GM19463 (cell line): Measurements from ENCODE around the gene HES4.
A peak's percentile ranks its signal among the peaks of the same experiment; 100 is the strongest.

ENCODE experiments used
- ATAC-seq: cut with Tn5 transposase; IDR thresholded peaks from one replicate; pipeline ENCODE4 v1.9.1; 2021; ENCODE audit warnings: mild to moderate bottlenecking, moderate library complexity; ENCODE audit not compliant: unreplicated experiment

Gene HES4

DNA sequence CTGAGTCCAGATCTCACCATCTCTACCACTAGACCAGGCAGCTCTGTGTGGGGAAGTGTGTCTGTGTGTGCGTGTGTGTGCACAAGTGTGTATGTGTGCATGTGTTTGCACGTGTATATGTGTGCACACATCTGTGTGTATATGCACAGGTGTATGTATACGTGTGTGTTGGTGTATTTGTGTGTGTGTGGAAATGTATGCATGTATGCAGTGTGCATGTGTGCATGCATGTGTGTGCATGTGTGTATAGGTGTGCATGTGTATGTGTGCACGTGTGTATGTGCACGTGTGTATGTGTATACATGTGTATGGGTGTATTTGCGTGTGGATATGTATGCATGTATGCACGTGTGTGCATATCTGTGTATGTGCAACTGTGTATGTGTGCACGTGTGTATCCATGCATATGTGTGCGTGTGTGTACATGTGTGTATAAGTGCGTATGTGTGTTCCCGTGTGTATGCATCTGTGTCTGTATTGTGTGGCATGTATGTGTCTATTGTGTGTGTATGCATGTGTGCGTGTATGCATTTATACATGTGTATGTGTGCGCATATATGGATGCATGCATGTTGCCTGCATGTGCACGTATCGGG lies 30.5 kb downstream of the HES4 start:
- ATAC-seq: no peak

DNA sequence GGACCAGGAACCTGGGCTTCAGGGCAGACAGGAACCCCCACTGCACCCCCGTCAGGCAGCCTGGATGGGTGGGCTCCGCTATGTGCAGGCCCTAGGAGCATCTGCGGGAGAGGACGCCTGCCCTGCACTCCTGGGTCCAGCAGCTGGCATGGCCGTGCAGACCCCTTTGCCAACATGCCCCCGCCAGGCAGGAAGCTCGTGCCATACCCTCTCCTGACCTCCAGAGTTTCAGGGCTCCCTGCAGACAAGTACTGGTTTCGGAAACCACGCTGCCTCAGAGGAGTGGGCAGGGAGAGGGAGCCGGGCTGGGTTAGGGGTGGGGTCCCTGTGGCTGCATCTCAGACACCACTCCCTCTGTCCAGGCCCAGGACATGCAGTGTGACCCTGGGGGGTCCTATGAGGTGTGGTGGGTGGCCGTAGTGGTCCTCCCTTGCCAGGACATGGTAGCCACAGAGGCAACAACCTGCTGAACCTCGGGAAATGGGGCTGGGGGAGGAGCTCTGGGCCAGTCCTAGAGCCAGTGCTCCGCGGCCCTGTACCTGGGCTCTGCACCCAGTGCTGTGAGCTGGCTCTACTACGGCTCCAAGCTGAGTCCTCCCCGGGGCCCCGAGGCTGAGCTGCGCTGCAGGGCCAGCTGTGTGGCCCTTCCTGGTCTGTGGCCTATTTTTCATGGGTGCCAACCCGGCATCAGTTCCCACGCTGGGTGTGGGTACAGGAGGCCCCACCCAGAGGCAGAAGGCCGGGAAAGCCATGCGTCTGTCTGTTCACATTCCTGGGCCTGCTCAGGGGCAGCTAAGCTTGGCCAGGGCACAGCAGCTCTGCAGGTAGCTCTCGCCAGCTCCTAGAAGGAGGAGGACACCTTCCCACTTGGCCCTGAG lies 32.2 kb downstream of the HES4 start:
- ATAC-seq: no peak

DNA sequence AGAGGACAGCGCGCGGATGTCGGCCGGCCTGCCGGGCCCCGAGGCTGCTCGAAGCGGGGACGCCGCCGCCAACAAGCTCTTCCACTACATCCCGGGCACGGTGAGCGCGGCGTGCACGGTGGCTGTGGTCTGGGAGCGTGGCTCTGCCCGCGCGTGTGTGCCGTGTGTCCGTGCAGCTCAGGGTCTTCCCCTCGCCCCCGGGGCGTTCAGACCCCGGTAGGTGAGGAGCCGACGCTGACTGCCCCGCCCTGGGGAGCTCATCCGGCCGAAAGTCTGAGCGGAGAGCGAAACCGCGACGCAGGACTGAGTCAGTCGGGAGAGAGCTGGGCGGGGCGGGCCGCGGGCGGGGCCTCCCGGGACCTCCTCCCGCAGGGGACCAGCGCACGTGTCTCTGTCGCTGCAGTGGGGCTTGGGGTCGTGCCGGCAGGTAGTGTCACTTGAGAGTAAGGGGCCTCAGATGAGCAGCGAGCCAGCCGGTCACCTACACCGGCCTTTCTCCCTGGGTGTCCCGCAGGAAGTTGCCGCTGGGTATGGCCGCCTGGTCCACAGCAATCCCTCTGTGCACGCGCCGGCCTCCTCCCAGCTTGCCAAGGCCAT lies 33.1 kb downstream of the HES4 start:
- ATAC-seq: peak; percentile 81

DNA sequence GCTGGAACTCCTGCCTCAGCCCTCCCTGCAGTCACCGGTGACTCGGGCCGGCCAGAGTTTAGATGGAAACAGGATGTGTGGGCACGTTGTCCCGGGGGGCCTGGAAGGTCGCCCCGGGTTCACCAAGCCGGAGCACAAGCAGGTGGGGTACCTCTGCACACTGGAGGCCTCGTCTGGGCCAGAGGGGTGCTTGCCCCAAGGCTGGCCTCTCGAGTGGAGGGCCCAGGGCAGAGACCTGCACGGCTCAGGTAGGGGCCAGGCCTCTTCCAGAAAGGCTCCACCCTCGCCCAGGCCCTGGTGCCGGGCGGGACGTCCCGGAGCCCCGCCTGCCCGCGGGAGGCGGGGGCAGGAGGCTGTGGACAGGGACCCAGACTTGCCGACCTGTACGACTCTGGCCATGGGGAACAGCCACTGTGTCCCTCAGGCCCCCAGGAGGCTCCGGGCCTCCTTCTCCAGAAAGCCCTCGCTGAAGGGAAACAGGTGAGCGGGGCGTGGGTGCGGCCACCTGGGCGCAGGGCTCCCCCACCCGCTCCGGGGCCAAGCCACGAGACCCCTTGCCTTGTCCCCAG lies 33.7 kb downstream of the HES4 start, which contains the start of gene PLEKHN1:
TSS of gene PLEKHN1 (plus strand) at position 348 of the 569 bp plus-strand sequence. CDS start at position 398, 50 bp downstream.
- peak; percentile 27 for ATAC-seq

DNA sequence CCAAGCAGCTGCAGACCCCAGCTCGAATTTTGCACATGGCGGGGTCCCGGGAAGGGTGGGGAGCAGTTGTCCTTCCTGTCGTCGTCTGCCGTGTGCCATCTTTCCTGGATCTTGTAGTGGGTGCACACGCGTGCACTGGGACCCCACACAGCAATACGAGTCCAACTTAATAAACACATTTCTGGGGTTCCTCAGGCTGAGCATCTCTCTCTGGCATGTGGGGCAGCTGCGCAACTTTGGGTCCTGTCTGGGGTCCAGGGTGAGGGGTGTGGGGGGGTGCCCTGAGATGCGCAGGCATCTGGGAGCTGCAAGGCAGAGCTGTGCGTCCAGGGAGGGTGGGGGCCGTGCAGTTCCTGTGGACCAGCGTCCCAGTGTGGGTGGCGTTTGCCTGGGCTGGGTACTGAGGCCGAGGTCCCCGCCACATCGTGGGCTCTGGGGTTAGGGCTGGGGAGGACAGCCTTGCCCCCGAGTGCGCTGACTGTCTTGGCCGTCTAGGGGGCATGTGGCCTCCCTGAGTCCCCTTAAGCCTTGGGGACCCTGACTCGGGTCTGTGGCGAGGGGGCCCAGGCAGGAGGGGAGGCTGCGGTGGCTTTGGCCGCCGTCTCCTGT lies 34.3 kb downstream of the HES4 start:
- ATAC-seq: no peak

DNA sequence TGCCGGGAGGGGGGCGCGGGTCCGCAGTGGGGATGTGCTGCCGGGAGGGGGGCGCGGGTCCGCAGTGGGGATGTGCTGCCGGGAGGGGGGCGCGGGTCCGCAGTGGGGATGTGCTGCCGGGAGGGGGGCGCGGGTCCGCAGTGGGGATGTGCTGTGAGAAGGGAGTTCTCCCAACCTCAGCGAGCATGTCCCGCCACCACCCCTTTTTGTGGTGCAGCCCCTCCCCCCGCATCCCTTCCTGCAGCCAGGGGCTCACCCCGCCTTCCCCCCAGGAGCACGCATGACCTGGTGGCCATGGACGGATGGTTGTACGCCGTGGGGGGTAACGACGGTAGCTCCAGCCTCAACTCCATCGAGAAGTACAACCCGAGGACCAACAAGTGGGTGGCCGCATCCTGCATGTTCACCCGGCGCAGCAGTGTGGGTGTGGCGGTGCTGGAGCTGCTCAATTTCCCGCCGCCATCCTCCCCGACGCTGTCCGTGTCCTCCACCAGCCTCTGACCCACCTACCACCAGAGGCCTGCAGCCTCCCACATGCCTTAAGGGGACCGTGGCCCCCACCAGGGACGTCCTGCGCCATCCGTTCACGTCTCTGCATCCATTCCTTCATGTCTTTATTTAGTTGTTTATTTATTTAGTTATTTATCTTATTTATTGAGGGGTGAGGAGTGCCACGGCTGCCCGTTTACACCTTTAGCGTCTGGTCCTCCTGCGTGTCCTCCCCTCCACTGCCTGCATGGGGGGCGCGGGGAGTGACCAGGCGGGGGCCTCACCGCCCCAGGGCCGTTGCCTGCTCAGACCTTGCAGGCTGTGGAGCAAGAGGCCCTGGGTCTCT lies 35.0 kb downstream of the HES4 start:
- ATAC-seq: no peak

DNA sequence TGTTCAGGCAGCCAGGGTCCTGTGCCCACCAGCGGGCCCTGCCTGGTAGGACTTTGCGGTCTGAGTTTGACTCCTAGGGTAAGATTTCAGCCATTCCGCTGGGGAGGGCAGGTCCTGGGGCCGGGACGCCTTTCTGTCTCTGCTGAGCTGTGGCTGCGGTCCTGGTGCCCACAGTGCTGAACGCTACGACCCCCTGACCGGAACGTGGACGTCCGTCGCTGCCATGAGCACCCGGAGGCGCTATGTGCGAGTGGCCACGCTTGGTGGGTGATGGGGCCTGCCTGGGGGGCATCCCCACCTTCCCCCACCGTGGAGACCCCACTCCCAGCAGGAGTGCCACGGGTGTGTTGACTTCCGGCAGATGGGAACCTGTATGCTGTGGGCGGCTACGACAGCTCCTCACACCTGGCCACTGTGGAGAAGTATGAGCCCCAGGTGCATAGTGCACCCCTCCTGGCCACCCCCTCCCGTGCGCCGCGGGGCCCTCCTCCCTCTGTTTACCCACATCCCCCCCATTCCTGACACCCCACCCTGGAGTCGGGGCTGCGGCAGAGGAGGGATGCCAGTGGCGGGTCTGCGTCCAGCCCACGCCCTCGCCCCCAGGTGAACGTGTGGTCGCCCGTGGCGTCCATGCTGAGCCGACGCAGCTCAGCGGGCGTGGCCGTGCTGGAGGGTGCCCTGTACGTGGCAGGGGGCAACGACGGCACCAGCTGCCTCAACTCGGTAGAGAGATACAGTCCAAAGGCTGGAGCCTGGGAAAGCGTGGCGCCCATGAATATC lies 36.0 kb downstream of the HES4 start:
- no peak for ATAC-seq

DNA sequence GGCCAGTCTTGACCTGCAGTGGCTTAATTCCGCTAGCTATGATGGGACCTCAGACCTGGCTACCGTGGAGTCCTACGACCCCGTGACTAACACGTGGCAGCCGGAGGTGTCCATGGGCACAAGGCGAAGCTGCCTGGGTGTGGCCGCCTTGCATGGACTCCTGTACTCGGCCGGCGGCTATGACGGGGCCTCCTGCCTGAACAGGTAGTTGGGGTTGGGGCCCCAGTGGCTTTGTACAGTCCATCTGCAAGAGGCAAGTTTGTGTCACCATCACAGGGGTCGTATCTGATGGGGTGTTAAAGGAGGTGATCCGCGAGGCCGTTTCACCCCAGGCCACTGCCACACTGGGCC lies 36.6 kb downstream of the HES4 start:
- no peak for ATAC-seq

DNA sequence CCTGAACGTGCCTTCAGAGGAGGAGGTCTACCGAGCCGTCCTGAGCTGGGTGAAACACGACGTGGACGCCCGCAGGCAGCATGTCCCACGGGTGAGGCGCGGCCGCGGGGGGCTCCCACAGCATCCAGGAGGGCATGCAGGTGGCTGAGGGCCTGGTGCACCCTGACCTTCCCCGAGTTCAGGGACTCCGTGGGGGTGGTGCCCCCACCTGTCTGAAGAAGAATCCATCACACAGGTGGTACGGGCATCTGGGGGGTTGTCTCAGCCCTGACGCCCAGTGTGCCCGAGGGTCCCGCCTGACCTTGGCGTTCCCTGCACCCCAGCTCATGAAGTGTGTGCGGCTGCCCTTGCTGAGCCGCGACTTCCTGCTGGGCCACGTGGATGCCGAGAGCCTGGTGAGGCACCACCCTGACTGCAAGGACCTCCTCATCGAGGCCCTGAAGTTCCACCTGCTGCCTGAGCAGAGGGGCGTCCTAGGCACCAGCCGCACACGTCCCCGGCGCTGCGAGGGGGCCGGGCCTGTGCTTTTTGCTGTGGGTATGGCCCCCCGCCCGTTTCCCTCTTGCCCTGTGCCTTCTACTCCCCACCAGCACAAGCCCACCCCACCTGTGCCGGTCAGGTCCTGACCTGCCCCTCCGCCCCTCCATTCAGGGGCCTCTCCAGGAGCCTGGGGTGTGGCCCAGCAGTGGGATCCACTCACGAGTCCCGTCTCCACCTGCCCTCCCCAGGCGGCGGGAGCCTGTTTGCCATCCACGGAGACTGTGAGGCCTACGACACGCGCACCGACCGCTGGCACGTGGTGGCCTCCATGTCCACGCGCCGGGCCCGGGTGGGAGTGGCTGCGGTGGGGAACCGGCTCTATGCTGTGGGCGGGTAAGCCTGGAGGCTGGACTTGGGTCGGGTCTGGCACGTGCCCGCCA lies 37.3 kb downstream of the HES4 start:
- ATAC-seq: no peak

DNA sequence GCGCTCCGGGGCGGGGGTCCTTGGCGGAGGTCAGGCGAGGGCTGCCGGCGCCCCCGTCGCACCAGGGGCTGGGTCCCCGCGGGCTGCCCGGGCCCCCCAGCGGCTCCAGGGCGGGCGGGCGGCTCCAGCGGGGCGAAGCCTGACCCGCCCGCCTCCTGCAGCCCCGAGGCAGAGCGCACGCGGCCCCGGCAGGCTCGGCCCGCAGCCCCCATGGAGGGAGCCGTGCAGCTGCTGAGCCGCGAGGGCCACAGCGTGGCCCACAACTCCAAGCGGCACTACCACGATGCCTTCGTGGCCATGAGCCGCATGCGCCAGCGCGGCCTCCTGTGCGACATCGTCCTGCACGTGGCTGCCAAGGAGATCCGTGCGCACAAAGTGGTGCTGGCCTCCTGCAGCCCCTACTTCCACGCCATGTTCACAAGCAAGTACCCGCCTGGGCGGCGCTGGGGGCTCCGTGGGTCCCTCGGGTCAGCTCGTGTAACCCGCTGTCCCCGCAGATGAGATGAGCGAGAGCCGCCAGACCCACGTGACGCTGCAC lies 38.7 kb downstream of the HES4 start:
- ATAC-seq: no peak

DNA sequence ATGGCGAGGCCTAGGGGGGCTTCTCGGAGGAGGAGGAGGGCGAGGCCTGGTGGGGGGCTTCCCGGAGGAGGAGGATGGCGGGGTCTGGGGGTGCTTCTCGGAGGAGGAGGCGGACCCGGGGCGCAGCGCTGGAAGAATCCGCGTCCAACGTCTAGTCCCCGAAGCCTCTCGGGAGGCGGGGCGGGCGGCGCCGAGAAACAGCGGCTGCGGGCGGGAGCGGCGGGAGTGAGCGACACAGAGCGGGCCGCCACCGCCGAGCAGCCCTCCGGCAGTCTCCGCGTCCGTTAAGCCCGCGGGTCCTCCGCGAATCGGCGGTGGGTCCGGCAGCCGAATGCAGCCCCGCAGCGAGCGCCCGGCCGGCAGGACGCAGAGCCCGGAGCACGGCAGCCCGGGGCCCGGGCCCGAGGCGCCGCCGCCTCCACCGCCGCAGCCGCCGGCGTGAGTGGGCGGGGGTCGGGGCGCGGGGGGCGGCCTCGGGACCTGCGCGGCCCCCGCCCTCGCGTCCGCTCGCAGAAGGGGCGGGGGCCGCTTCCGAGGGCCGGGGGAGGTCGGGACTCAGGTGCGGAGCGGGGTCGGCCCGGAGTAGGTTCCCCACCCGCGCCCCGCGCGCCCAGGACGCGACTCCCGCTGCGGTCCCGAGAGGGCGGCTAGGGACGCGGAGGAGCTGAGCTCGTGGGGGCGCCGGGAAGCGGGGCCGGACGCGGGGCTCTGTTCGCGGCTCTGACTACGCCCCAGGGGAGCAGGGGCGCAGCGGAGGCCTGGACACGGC lies 39.4 kb downstream of the HES4 start, which contains the start of gene KLHL17:
TSS of gene KLHL17 (plus strand) at position 222 of the 769 bp plus-strand sequence. CDS start at position 332, 110 bp downstream.
- peak; percentile 52 for ATAC-seq

DNA sequence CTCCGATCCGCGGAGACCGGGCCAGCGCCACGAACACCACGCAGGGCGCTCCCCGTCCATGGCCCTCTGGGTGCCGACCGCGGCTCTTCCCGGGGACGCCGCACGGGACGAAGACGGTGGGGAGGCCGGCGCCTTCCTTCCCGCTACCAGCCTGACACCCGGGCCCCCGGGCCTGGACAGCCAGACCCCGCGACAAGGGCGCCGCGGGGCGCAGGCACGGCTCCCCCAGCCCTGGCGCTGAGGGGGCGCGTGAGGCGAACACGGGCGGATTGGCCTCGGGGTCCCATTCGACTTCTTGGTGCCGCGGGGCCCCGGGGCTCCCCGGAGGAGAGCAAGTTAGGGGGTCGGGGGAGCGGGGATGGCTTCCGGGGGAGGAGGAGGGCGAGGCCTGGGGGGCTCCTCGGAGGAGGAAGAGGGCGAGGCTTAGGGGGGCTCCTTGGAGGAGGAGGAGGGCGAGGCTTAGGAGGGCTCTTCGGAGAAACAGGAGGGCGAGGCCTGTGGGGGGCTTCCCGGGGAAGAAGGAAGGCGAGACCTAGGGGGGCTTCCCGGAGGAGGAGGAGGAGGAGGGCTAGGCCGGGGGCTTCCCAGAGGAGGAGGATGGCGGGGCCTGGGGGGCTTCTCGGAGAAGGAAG lies 40.0 kb downstream of the HES4 start:
- ATAC-seq: no peak

DNA sequence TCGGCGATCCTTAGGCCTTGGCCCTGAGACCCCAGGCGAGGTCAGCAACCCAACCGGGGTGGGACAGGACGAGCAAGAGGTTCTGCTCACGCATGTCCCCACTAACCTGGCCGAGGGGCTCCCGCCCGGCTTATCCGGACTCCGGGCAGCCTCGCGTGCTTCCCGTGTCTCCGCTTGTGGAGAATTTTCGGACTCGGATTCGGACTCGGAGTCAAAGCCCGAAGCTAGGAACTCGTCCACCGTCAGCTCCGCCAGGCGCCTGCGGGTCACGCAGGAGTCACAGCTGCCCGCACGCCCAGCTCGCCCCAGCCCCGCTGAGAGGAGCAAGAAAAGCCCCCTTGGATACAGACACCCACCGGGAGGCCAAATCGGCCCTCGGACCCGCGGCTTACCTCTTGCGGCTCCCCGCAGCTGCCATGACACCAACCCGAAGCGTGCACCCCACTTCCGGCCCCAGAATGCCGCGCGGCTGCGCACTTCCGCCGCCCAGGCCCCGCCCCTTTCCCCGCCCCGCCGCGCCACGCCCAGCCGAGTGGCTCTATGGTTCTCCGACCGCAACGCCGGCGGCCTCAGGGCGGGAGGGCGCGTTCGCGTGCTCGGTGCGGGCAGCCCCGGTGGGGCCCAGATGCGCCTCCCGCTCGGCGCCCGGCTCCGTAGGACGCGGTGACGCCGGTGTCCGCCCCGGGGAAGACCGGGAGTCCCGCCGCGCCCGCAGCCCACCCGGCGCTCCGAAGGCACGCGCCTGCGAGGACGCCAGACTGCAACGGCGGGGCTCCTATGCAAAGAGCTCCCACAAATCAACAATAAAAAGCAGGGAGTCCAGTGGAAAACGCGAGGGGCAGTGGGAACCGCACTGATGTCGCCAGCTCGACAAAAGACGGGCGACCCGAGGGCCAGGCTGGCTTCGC lies 40.8 kb downstream of the HES4 start, which contains the start of gene NOC2L:
TSS of gene NOC2L (minus strand) at position 434 of the 908 bp plus-strand sequence. CDS start at position 418, 16 bp downstream.
- ATAC-seq: peak; percentile 70

DNA sequence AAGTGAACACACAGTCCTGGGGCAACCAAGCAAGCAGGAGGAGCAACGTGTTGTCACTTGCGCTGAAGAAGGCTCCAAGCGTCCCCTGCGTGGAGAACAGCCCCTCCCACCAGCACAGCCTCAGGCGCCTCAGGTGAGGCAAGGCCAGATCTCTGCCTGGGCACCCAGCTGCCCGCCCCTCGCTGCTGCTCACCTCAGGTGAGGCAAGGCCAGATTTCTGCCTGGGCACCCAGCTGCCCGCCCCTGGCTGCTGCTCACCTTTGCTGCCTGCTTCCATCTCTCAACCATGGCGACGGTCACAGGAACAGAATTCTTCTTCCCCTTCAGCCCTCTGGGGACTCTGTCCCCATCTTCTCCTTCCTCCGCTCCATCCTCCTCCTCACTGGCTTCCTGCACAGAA lies 43.3 kb downstream of the HES4 start:
- ATAC-seq: no peak

DNA sequence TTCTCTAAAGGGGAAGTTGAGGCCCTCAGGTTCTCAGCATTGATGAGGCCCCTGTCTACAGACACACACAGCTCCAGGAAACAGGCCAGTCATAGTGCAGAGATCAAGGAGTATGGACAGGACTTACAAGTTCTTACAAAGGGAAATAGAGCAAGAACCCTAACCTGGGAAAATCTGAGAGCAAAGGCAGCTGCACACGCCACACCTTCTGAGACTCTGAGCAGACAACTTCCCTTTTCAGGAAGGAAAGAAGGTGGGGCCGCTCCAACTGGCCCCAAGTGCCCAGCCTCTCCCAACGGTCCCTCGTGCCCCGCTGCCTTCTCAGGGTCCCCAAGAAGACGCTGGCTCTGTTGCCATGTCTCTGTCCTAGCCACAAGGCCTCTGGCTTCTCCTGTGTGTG lies 44.4 kb downstream of the HES4 start:
- ATAC-seq: no peak

DNA sequence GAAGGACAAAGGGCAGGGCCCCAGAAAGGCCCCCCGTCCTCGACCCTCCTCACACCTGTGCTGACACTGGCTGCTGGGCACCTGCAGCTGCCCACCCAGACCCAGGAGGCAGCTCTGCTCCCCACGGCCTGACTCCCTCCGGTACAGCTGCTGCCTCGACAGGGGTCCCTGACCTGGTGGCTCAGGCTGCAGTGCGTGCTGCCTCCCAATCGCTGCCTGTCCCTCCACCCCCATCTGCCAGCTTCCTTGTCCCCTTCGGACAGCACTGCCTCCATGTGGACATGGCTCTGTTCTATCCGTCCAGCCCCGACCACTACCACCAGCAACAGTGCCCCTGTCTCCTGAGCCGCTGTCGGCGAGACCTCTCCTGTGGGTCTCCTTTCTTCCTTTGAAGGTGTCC lies 45.0 kb downstream of the HES4 start:
- ATAC-seq: no peak
